IMR-90 (cell line): ENCODE results near the gene BEGAIN. TPM values are rescaled to one million over a fixed set of nuclear protein-coding genes. Genes with fewer than 3 reads are reported as not detected.

Source experiments
- ATAC-seq: fragments of 200-7000 bp; cut with Tn5 transposase; 2 replicates; pipeline ENCODE4 v1.9.1; 2020; ENCODE audit warnings: low read depth, mild to moderate bottlenecking, moderate library complexity
- BruUV-seq: library from RNA; stranded (reverse); fragments of 400-500 nt; replicated peaks from 2 replicates; lab custom pipeline; 2021; lab: Mats Ljungman, UMichigan
- CTCF ChIA-PET: fragments of 300-600 bp; formaldehyde crosslinking; extraction: SDS; loops from one replicate; lab custom pipeline; 2021; ENCODE audit warnings: antibody characterized with exemption; lab: Yijun Ruan, JAX
- POLR2A ChIA-PET: fragments of 300-600 bp; sonication (Branson Sonifier 250); formaldehyde crosslinking; loops from one replicate; lab custom pipeline; 2022; ENCODE audit warnings: antibody characterized with exemption; ENCODE audit not compliant: unreplicated experiment; lab: Charles Lee
- DNase-seq: peaks from one replicate; pipeline ENCODE4 v3.0.0; 2013
- H2AFZ ChIP-seq: replicated peaks from 2 replicates; pipeline ENCODE3; 2013; ENCODE audit warnings: low read length, mild to moderate bottlenecking; ENCODE audit not compliant: poor library complexity
- H2AK5ac ChIP-seq: 2 replicates; pipeline ENCODE4 v1.6.1; 2013; ENCODE audit warnings: low read depth, low read length, inconsistent platforms
- H2AK9ac ChIP-seq: replicated peaks from 2 replicates; pipeline ENCODE3; 2013; ENCODE audit warnings: mild to moderate bottlenecking, low read depth, low read length, moderate library complexity; ENCODE audit not compliant: poor library complexity
- H2BK120ac ChIP-seq: 2 replicates; pipeline ENCODE4 v1.6.1; 2013; ENCODE audit warnings: low read depth, low read length, inconsistent platforms
- H2BK15ac ChIP-seq: 3 replicates; pipeline ENCODE4 v1.6.1; 2013; ENCODE audit warnings: low read depth, low read length, inconsistent platforms
- H2BK20ac ChIP-seq: 2 replicates; pipeline ENCODE4 v1.6.1; 2013; ENCODE audit warnings: low read depth, mild to moderate bottlenecking, inconsistent platforms, low read length, moderate library complexity
- H2BK5ac ChIP-seq: 2 replicates; pipeline ENCODE4 v1.6.1; 2013; ENCODE audit warnings: mild to moderate bottlenecking, low read depth, low read length, inconsistent platforms; ENCODE audit not compliant: poor library complexity, severe bottlenecking
- H3K14ac ChIP-seq: replicated peaks from 2 replicates; pipeline ENCODE4 v1.6.1; 2013; ENCODE audit warnings: low read depth, low read length, inconsistent platforms
- H3K18ac ChIP-seq: 2 replicates; pipeline ENCODE4 v1.6.1; 2013; ENCODE audit warnings: low read depth, low read length, control low read depth
- H3K23ac ChIP-seq: 2 replicates; pipeline ENCODE4 v1.6.1; 2013; ENCODE audit warnings: low read depth, low read length, inconsistent platforms
- H3K27ac ChIP-seq: 2 replicates; pipeline ENCODE4 v1.5.1; 2013; ENCODE audit warnings: mild to moderate bottlenecking, control low read depth, low read length; ENCODE audit not compliant: insufficient read depth
- H3K27me3 ChIP-seq: 2 replicates; pipeline ENCODE4 v1.6.1; 2013; ENCODE audit warnings: low read length; ENCODE audit not compliant: control insufficient read depth, insufficient read depth
- H3K36me3 ChIP-seq: 2 replicates; pipeline ENCODE4 v1.6.1; 2013; ENCODE audit warnings: low read length, mixed read lengths; ENCODE audit not compliant: control insufficient read depth, insufficient read depth
- H3K4ac ChIP-seq: 2 replicates; pipeline ENCODE4 v1.6.1; 2013; ENCODE audit warnings: low read depth, low read length, inconsistent platforms
- H3K4me1 ChIP-seq: 2 replicates; pipeline ENCODE4 v1.6.1; 2013; ENCODE audit warnings: low read length, mixed read lengths; ENCODE audit not compliant: control insufficient read depth, insufficient read depth
- H3K4me2 ChIP-seq: 2 replicates; pipeline ENCODE4 v1.6.1; 2013; ENCODE audit warnings: low read depth, mild to moderate bottlenecking, control low read depth, low read length, moderate library complexity
- H3K4me3 ChIP-seq: 2 replicates; pipeline ENCODE4 v1.5.1; 2013; ENCODE audit warnings: low read depth, mild to moderate bottlenecking, control low read depth, low read length, moderate library complexity; ENCODE audit not compliant: insufficient read depth
- H3K56ac ChIP-seq: 2 replicates; pipeline ENCODE4 v1.6.1; 2013; ENCODE audit warnings: low read length, inconsistent platforms; ENCODE audit not compliant: insufficient read depth; ENCODE audit errors: extremely low read depth
- H3K79me1 ChIP-seq, 2 experiments: 2 replicates each; pipeline ENCODE4 v1.6.1; 2013; ENCODE audit warnings: low read length in 2 of 2, inconsistent platforms in 1 of 2, low read depth in 1 of 2
- H3K9ac ChIP-seq: 2 replicates; pipeline ENCODE4 v1.6.1; 2013; ENCODE audit warnings: low read depth, low read length, control low read depth
- H3K9me1 ChIP-seq: 2 replicates; pipeline ENCODE4 v1.6.1; 2013; ENCODE audit warnings: low read length, inconsistent platforms; ENCODE audit not compliant: insufficient read depth
- H3K9me3 ChIP-seq: 2 replicates; pipeline ENCODE4 v1.6.1; 2013; ENCODE audit warnings: low read length; ENCODE audit not compliant: control insufficient read depth, insufficient read depth
- H4K20me1 ChIP-seq: 2 replicates; pipeline ENCODE4 v1.6.1; 2013; ENCODE audit warnings: low read length, inconsistent platforms; ENCODE audit not compliant: insufficient read depth
- H4K5ac ChIP-seq: 2 replicates; pipeline ENCODE4 v1.6.1; 2013; ENCODE audit warnings: mild to moderate bottlenecking, low read depth, low read length, control low read depth
- H4K8ac ChIP-seq, 2 experiments: 2 replicates each; pipeline ENCODE4 v1.6.1; 2013; ENCODE audit warnings: low read depth in 2 of 2, low read length in 2 of 2, control low read depth in 1 of 2, inconsistent platforms in 1 of 2
- H4K91ac ChIP-seq: 2 replicates; pipeline ENCODE4 v1.6.1; 2013; ENCODE audit warnings: low read depth, low read length, inconsistent platforms; ENCODE audit not compliant: insufficient read depth
- WGBS, 2 experiments: methylation state at CpG; one replicate each; pipeline versions ENCODE4 v1.1.5 to v1.1.7; 2013; ENCODE audit warnings: missing lambda C conversion rate in 2 of 2; ENCODE audit not compliant: insufficient read length in 1 of 2; ENCODE audit errors: extremely low coverage in 2 of 2; 5-methylcytosine and 5-hydroxymethylcytosine counted together
- dilution Hi-C: fragments of 300-500 bp; cut with HindIII; formaldehyde crosslinking; loops from one replicate; pipeline ENCODE4 v1.14.3; 2018; ENCODE audit warnings: low sequenced_read_pairs; ENCODE audit not compliant: unreplicated experiment
- in situ Hi-C: fragments of 300-500 bp; cut with MboI; formaldehyde crosslinking; loops from 3 replicates; pipeline ENCODE4 v1.14.3; 2019; ENCODE audit warnings: low sequenced_read_pairs, inconsistent platforms, mixed read lengths
- intact Hi-C: fragments of 100-400 bp; cut with micrococcal nuclease; formaldehyde crosslinking; loops from 2 replicates; pipeline ENCODE4 v1.10.0; 2022
- polyA plus RNA-seq, 3 experiments: library from polyadenylated mRNA; depleted of rRNA; stranded (reverse); fragments of >200 nt; gene quantifications; 2 replicates each; pipeline ENCODE4 v1.2.3, GENCODE V29; 2012; ENCODE audit warnings: low replicate concordance in 1 of 3
- total RNA-seq: library from RNA; depleted of rRNA; stranded (reverse); fragments of >200 nt; gene quantifications from 2 replicates; pipeline ENCODE4 v1.2.3, GENCODE V29; 2012
- TF ChIP-seq, protein P1 (sequence below): fragments of 150-350 bp; IDR thresholded peaks from 2 replicates; pipeline ENCODE4 v1.6.1; 2017; ENCODE audit warnings: mild to moderate bottlenecking, antibody characterized with exemption, low read length, low read depth

Gene BEGAIN
- total and polyA plus RNA-seq, 2 of the 4 experiments (the other 2 are of a cell fraction) = 0.18 to 0.99 TPM

DNA sequence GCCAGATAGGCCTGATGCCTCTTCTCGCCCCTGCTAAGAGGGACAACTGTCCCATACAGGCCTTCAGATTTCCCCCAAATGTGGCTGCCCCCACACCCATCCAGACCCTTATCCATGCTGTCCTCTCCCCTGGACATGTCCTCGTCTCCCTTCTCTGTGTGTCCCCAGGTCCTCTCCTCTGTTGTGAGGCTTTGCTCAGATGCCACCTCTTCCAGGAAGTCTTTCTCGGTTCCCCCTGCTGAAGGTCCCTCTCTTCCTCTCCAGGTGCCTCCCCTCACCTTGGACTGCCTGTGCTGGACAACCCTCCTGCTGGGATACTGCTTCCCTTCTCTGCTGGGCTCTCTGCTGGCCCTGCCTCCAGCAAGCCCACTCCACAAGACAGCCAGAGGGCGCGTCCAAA is 33.7 kb downstream of the BEGAIN start:
- Histone ChIP-seq H3K79me1 (no peaks in the 10 kb centered on the region), H3K9ac (no peak overlapping the region), H2AK5ac (no peak overlapping the region), H3K4ac (no peak overlapping the region), H2BK15ac (no peak overlapping the region), H3K9me3 (no peaks in the 10 kb centered on the region), H4K8ac (no peak overlapping the region), H4K91ac (no peak overlapping the region), H2AK9ac (no peak overlapping the region), H4K5ac (no peak overlapping the region), H3K4me3 (no peak overlapping the region), H3K18ac (no peak overlapping the region), H2AFZ (no peak overlapping the region), H3K9me1 (no peaks in the 10 kb centered on the region), H3K4me1 (no peaks in the 10 kb centered on the region), H3K4me2 (no peak overlapping the region), H3K27ac (no peak overlapping the region), H2BK120ac (no peak overlapping the region), H3K56ac (no peak overlapping the region), H2BK20ac (no peak overlapping the region), H2BK5ac (no peak overlapping the region), H4K20me1 (no peaks in the 10 kb centered on the region; the same call in 1 of the 2 replicates), H3K14ac (no peak overlapping the region), H3K36me3 (no peaks in the 10 kb centered on the region), H3K23ac (no peak overlapping the region), H3K27me3 (peaks cover 36% of the 10 kb centered on the region; the same call in 1 of the 2 replicates)
- intact Hi-C loops (no loop called here), dilution Hi-C loops (no loop called here), in situ Hi-C loops (no loop called here)
- POLR2A ChIA-PET = no interaction called here
- WGBS, 2 experiments = 90% methylated on average over 4 of the region's 5 CpGs; no CpG with 5 or more reads in 1 of the 2 experiments
- no TSS peak for BruUV-seq
- no peak for ATAC-seq
- TF ChIP-seq, protein P1, sequence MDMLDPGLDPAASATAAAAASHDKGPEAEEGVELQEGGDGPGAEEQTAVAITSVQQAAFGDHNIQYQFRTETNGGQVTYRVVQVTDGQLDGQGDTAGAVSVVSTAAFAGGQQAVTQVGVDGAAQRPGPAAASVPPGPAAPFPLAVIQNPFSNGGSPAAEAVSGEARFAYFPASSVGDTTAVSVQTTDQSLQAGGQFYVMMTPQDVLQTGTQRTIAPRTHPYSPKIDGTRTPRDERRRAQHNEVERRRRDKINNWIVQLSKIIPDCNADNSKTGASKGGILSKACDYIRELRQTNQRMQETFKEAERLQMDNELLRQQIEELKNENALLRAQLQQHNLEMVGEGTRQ = no peak
- no peak for DNase-seq
- CTCF ChIA-PET = no interaction called here
